WTC11 (cell line): Measurements from ENCODE around the gene LGALS4.

Source experiments
- ATF1 ChIP-seq: sonication (generic); formaldehyde crosslinking; IDR thresholded peaks from 2 replicates; pipeline ENCODE4 v1.8.1; 2023; ENCODE audit warnings: mild to moderate bottlenecking, moderate library complexity, missing genetic modification reagents
- ESRRA ChIP-seq: sonication (generic); formaldehyde crosslinking; IDR thresholded peaks from 2 replicates; pipeline ENCODE4 v1.8.1; 2022; ENCODE audit warnings: mild to moderate bottlenecking, missing genetic modification reagents, borderline replicate concordance
- TEAD1 ChIP-seq: sonication (generic); formaldehyde crosslinking; IDR thresholded peaks from 2 replicates; pipeline ENCODE4 v1.8.0; 2022; ENCODE audit warnings: mild to moderate bottlenecking, missing genetic modification reagents
- TP53 ChIP-seq: sonication (generic); formaldehyde crosslinking; IDR thresholded peaks from 2 replicates; pipeline ENCODE4 v1.8.1; 2023; ENCODE audit warnings: mild to moderate bottlenecking, missing genetic modification reagents
- ZNF396 ChIP-seq: fragments of 250-450 bp; sonication (Bioruptor Pico); IDR thresholded peaks from 2 replicates; pipeline ENCODE4 v1.8.0; 2021; ENCODE audit warnings: mild to moderate bottlenecking, moderate library complexity, borderline replicate concordance
- TF ChIP-seq, protein P1 (sequence below): fragments of 200-600 bp; IDR thresholded peaks from 2 replicates; pipeline ENCODE4 v1.8.0; 2022; ENCODE audit warnings: antibody characterized with exemption

DNA sequence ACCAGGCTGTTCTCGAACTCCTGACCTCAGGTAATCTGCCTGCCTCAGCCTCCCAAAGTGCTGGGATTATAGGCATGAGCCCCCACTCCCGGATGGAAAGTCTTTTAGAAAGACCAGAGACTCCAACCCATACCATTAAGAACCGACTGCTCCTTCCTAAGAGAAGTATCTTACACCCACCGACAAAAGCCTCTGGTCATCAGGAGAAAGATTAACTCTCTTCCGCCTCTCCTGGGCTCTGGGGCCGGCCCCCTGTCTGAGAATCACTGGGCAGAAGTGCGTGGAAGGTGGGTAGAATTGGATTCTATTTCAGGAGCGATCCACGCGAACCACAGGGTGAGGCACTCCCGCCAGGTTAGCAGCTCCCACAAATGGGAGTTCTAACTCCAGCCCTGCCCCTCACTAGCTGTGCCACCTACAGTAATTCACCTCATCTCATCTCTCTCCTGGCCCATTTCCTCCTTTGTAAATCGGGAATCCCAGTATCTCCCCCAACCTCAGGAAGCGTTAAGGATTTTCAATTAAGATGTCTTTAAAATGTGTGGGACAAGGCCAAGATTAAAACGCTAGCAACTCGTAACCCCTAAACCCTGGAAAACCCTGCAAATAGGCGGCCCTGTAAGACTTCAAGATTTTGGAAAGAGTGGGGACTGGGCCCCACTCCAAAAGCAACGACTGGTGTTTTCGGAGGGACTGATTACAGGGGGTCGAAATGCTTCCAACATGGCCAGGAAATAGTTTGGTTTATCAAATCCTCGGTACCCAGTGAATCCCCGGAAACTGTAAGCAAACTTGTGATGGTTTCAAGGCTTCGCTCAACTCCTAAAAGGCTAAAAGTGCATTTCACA is 35.8 kb upstream of the LGALS4 start:
- TF ChIP-seq TEAD1 (CRISPR knock-in tag) (no peak), ATF1 (CRISPR knock-in tag) (no peak), TP53 (CRISPR knock-in tag) (no peak), ESRRA (CRISPR knock-in tag) (no peak), ZNF396 (CRISPR knock-in tag) (no peak)
- TF ChIP-seq, protein P1, sequence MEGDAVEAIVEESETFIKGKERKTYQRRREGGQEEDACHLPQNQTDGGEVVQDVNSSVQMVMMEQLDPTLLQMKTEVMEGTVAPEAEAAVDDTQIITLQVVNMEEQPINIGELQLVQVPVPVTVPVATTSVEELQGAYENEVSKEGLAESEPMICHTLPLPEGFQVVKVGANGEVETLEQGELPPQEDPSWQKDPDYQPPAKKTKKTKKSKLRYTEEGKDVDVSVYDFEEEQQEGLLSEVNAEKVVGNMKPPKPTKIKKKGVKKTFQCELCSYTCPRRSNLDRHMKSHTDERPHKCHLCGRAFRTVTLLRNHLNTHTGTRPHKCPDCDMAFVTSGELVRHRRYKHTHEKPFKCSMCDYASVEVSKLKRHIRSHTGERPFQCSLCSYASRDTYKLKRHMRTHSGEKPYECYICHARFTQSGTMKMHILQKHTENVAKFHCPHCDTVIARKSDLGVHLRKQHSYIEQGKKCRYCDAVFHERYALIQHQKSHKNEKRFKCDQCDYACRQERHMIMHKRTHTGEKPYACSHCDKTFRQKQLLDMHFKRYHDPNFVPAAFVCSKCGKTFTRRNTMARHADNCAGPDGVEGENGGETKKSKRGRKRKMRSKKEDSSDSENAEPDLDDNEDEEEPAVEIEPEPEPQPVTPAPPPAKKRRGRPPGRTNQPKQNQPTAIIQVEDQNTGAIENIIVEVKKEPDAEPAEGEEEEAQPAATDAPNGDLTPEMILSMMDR = no peak
